Liver (tissue), 9 donors: ENCODE results near the gene PPIP5K1. TPM values are rescaled to one million over a fixed set of nuclear protein-coding genes. Genes with fewer than 3 reads are reported as not detected.

Experiments used
- DNase-seq: peaks from one replicate; pipeline ENCODE4 v3.0.0-alpha.2; 2017; ENCODE audit warnings: low spot score
- H3K27ac ChIP-seq, 2 donors: one replicate each; pipeline ENCODE4 v1.7.0; 2013; ENCODE audit warnings: inconsistent platforms in 2 of 2, low read length in 2 of 2, control low read depth in 1 of 2, low read depth in 1 of 2, mild to moderate bottlenecking in 1 of 2
- H3K27me3 ChIP-seq, 4 donors: one replicate each; pipeline versions ENCODE4 v1.6.1 to v1.7.0; 2013; ENCODE audit warnings: low read length in 3 of 4, inconsistent platforms in 1 of 4, mild to moderate bottlenecking in 1 of 4, moderate library complexity in 1 of 4; ENCODE audit not compliant: control insufficient read depth in 4 of 4, insufficient read depth in 4 of 4
- H3K36me3 ChIP-seq, 4 donors: one replicate each; pipeline versions ENCODE4 v1.6.1 to v1.7.0; 2013; ENCODE audit warnings: low read length in 3 of 4, mild to moderate bottlenecking in 3 of 4, low read depth in 1 of 4, moderate library complexity in 1 of 4; ENCODE audit not compliant: control insufficient read depth in 4 of 4, insufficient read depth in 3 of 4
- H3K4me1 ChIP-seq, 4 donors: one replicate each; pipeline versions ENCODE4 v1.6.1 to v1.7.0; 2013; ENCODE audit warnings: low read length in 3 of 4, mild to moderate bottlenecking in 3 of 4, moderate library complexity in 1 of 4; ENCODE audit not compliant: control insufficient read depth in 4 of 4, insufficient read depth in 4 of 4
- H3K4me3 ChIP-seq, 3 donors: one replicate each; pipeline versions ENCODE4 v1.6.1 to v1.7.0; 2013; ENCODE audit warnings: low read length in 3 of 3, control low read depth in 1 of 3, low read depth in 1 of 3, mild to moderate bottlenecking in 1 of 3
- H3K9ac ChIP-seq, 2 donors: one replicate each; pipeline ENCODE4 v1.7.0; 2013; ENCODE audit warnings: low read length in 2 of 2, mild to moderate bottlenecking in 2 of 2, moderate library complexity in 2 of 2, control low read depth in 1 of 2, low read depth in 1 of 2
- H3K9me3 ChIP-seq, 4 donors: one replicate each; pipeline versions ENCODE4 v1.6.1 to v1.7.0; 2013; ENCODE audit warnings: low read length in 3 of 4; ENCODE audit not compliant: control insufficient read depth in 4 of 4
- ATF3 ChIP-seq: IDR thresholded peaks from 2 replicates; pipeline ENCODE4 v1.6.1; 2016; ENCODE audit warnings: antibody characterized with exemption
- CTCF ChIP-seq: fragments of 150-350 bp; IDR thresholded peaks from 2 replicates; pipeline ENCODE4 v1.5.1; 2017; ENCODE audit warnings: improper control_type of control experiment, low read depth, low read length; ENCODE audit not compliant: missing input control
- EGR1 ChIP-seq, 2 donors: IDR thresholded peaks; 2 replicates each; pipeline ENCODE4 v1.6.1; 2016 to 2018; ENCODE audit warnings: antibody characterized with exemption in 2 of 2, low read depth in 2 of 2
- FOXA1 ChIP-seq: IDR thresholded peaks from 2 replicates; pipeline ENCODE4 v1.6.1; 2016; ENCODE audit warnings: antibody characterized with exemption
- FOXA2 ChIP-seq: IDR thresholded peaks from 2 replicates; pipeline ENCODE4 v1.6.1; 2016; ENCODE audit warnings: antibody characterized with exemption
- GABPA ChIP-seq, 2 donors: IDR thresholded peaks in 1 of 2; conservative IDR thresholded peaks in 1 of 2; 2 replicates each; pipeline ENCODE4 v1.6.1; 2016; ENCODE audit warnings: antibody characterized with exemption in 2 of 2, mild to moderate bottlenecking in 1 of 2, moderate library complexity in 1 of 2
- HNF4A ChIP-seq, 2 donors: conservative IDR thresholded peaks; 2 replicates each; pipeline ENCODE4 v1.6.1; 2016; ENCODE audit warnings: antibody characterized with exemption in 2 of 2, mild to moderate bottlenecking in 2 of 2
- HNF4G ChIP-seq: IDR thresholded peaks from 2 replicates; pipeline ENCODE4 v1.6.1; 2016; ENCODE audit warnings: antibody characterized with exemption
- JUND ChIP-seq, 2 donors: IDR thresholded peaks; 2 replicates each; pipeline ENCODE4 v1.6.1; 2016; ENCODE audit warnings: antibody characterized with exemption in 2 of 2
- MAX ChIP-seq: IDR thresholded peaks from 2 replicates; pipeline ENCODE4 v1.6.1; 2016; ENCODE audit warnings: antibody characterized with exemption
- NR2F2 ChIP-seq: IDR thresholded peaks from 2 replicates; pipeline ENCODE4 v1.6.1; 2016; ENCODE audit warnings: antibody characterized with exemption
- RAD21 ChIP-seq, 2 donors: IDR thresholded peaks; 2 replicates each; pipeline ENCODE4 v1.6.1; 2016; ENCODE audit warnings: antibody characterized with exemption in 2 of 2, mild to moderate bottlenecking in 2 of 2
- REST ChIP-seq: IDR thresholded peaks from 2 replicates; pipeline ENCODE4 v1.6.1; 2016; ENCODE audit warnings: antibody characterized with exemption, mild to moderate bottlenecking
- RXRA ChIP-seq, 2 donors: IDR thresholded peaks; 2 replicates each; pipeline ENCODE4 v1.6.1; 2017 to 2018; ENCODE audit warnings: antibody characterized with exemption in 2 of 2, mild to moderate bottlenecking in 1 of 2
- TAF1 ChIP-seq: conservative IDR thresholded peaks from 2 replicates; pipeline ENCODE4 v1.6.1; 2016; ENCODE audit warnings: antibody characterized with exemption, mild to moderate bottlenecking
- YY1 ChIP-seq: IDR thresholded peaks from 2 replicates; pipeline ENCODE4 v1.6.1; 2016; ENCODE audit warnings: antibody characterized with exemption, mild to moderate bottlenecking
- ZBTB33 ChIP-seq: IDR thresholded peaks from 2 replicates; pipeline ENCODE4 v1.6.1; 2016; ENCODE audit warnings: antibody characterized with exemption
- WGBS: extraction: QIAGEN DNeasy Blood & Tissue Kit; methylation state at CpG from one replicate; pipeline ENCODE4 v1.1.7; 2013; 5-methylcytosine and 5-hydroxymethylcytosine counted together
- polyA plus RNA-seq, 2 donors: library from polyadenylated mRNA; stranded (reverse) in 1 of 2; unstranded in 1 of 2; fragments of 200-250 nt in 1 of 2; fragments of >200 nt in 1 of 2; fragmentation: Nextera tagmentation in 1 of 2; extraction: Ambion mirVana in 1 of 2; gene quantifications; one replicate each; pipeline versions ENCODE4 v1.2.1 to v1.2.3, GENCODE V29; 2013 to 2015
- total RNA-seq, 2 donors: library from RNA; depleted of rRNA; stranded (reverse); fragments of >200 nt; gene quantifications; one replicate each; pipeline ENCODE4 v1.2.3, GENCODE V29; 2014
- donor health status: healthy.
- donor health status: healthy.
- donor health status: healthy.
- donor health status: healthy.
- donor health status: healthy.

Gene PPIP5K1
- total and polyA plus RNA-seq, 4 donors: 2.5 to 18.2 (median 8.7) TPM

- TF ChIP-seq ATF3 (no peak), EGR1 (IDR thresholded peaks at IDR 0.05; ENCODE audit: low read depth in 2 of 2) (no peak), NR2F2 (no peak), FOXA1 (no peak), ZBTB33 (no peak), RXRA (IDR thresholded peaks at IDR 0.05) (no peak), TAF1 (no peak), RAD21 (IDR thresholded peaks at IDR 0.05) (no peak), REST (no peak), HNF4A (conservative IDR thresholded peaks at IDR 0.05) (no peak), HNF4G (no peak)
- H3K27ac ChIP-seq: no peak overlapping the region
Measured at GRCh38 chr15:43524254-43524845, 65.7 kb downstream of the PPIP5K1 start.

GRCh38 chr15:43523646-43524045, 66.4 kb downstream of the PPIP5K1 start:
- 93% methylated on average over 7 of the region's 7 CpGs for WGBS
- Histone ChIP-seq H3K27me3 (no peaks in the 10 kb centered on the region), H3K4me1 (no peaks in the 10 kb centered on the region), H3K9ac (no peak overlapping the region), H3K36me3 (no peaks in the 10 kb centered on the region), H3K9me3 (no peaks in the 10 kb centered on the region), H3K27ac (no peak overlapping the region), H3K4me3 (no peak overlapping the region)
- no peak for DNase-seq
- TF ChIP-seq CTCF: no peak
- TF ChIP-seq MAX: no peak
- TF ChIP-seq TAF1: no peak
- TF ChIP-seq JUND (IDR thresholded peaks at IDR 0.05): no peak
- no peak for TF ChIP-seq FOXA1
- no peak for TF ChIP-seq FOXA2
- TF ChIP-seq HNF4G: no peak
- no peak for TF ChIP-seq ZBTB33
- TF ChIP-seq NR2F2: no peak
- TF ChIP-seq RAD21 (IDR thresholded peaks at IDR 0.05): no peak
- TF ChIP-seq REST: no peak
- no peak for TF ChIP-seq YY1
- no peak for TF ChIP-seq GABPA (IDR thresholded peaks at IDR 0.05 in 1 of 2, conservative IDR thresholded peaks at IDR 0.05 in 1 of 2)
- no peak for TF ChIP-seq RXRA (IDR thresholded peaks at IDR 0.05)
- TF ChIP-seq ATF3: no peak

More at GRCh38 chr15:43524254-43524845, 65.7 kb downstream of the PPIP5K1 start:
- no peak for DNase-seq
- no peaks in the 10 kb centered on the region for H3K9me3 ChIP-seq
- H3K36me3 ChIP-seq: no peaks in the 10 kb centered on the region
- no peak overlapping the region for H3K9ac ChIP-seq
- no peak overlapping the region for H3K4me3 ChIP-seq
- 89% methylated on average over 4 of the region's 4 CpGs for whole genome bisulfite sequencing
- H3K4me1 ChIP-seq: no peaks in the 10 kb centered on the region
- no peaks in the 10 kb centered on the region for H3K27me3 ChIP-seq
